DMS114 treated with DMSO at 0.1 percent for 48 hours (cell line): ENCODE data around the gene SIN3A.
A peak's percentile ranks its signal among the peaks of the same experiment; 100 is the strongest.
"Not testable (repeated sequence)": the region's sequence is repeated elsewhere in the genome, so short reads cannot be mapped to it uniquely, and the experiment has no call there.

Experiments used
- DNase-seq: peaks from one replicate; lab custom pipeline; 2025; ENCODE audit not compliant: unreplicated experiment; lab: John Stamatoyannopoulos, UW

SIN3A gene

GRCh38 chr15:75450307-75451201, 936 bp downstream of the SIN3A start:
- DNase-seq: peak; percentile 93

GRCh38 chr15:75449585-75450306, 1.7 kb downstream of the SIN3A start:
- DNase-seq: no peak

- DNase-seq: not testable (repeated sequence)
Observed at GRCh38 chr15:75448171-75448570, 3.3 kb downstream of the SIN3A start.

GRCh38 chr15:75446151-75446550, 5.3 kb downstream of the SIN3A start:
- no peak for DNase-seq

GRCh38 chr15:75445324-75445723, 6.2 kb downstream of the SIN3A start:
- DNase-seq: not testable (repeated sequence)

GRCh38 chr15:75443972-75444453, 7.5 kb downstream of the SIN3A start:
- not testable (repeated sequence) for DNase-seq

GRCh38 chr15:75437721-75438120, 13.8 kb downstream of the SIN3A start:
- DNase-seq: no peak

- no peak for DNase-seq
Observed at GRCh38 chr15:75436881-75437280, 14.6 kb downstream of the SIN3A start.

- DNase-seq: no peak
Observed at GRCh38 chr15:75431682-75432081, 19.8 kb downstream of the SIN3A start.

GRCh38 chr15:75431270-75431669, 20.2 kb downstream of the SIN3A start:
- no peak for DNase-seq

- no peak for DNase-seq
Observed at GRCh38 chr15:75430259-75430658, 21.2 kb downstream of the SIN3A start.

GRCh38 chr15:75428152-75428551, 23.3 kb downstream of the SIN3A start:
- no peak for DNase-seq

- DNase-seq: no peak
Observed at GRCh38 chr15:75425966-75426500, 25.5 kb downstream of the SIN3A start.

- DNase-seq: no peak
Observed at GRCh38 chr15:75422554-75422953, 28.9 kb downstream of the SIN3A start.

GRCh38 chr15:75420698-75421097, 30.8 kb downstream of the SIN3A start:
- no peak for DNase-seq

GRCh38 chr15:75416584-75416983, 34.9 kb downstream of the SIN3A start:
- no peak for DNase-seq

- no peak for DNase-seq
Observed at GRCh38 chr15:75410196-75410595, 41.3 kb downstream of the SIN3A start.

GRCh38 chr15:75407083-75407482, 44.4 kb downstream of the SIN3A start:
- DNase-seq: no peak

GRCh38 chr15:75403892-75404291, 47.6 kb downstream of the SIN3A start:
- DNase-seq: no peak

GRCh38 chr15:75397494-75397893, 54.0 kb downstream of the SIN3A start:
- no peak for DNase-seq

- DNase-seq: no peak
Observed at GRCh38 chr15:75389791-75390382, 61.6 kb downstream of the SIN3A start.
